GM18502 (cell line): ENCODE measurements around the gene POSTN.

ENCODE experiments used
- ATAC-seq: cut with Tn5 transposase; IDR thresholded peaks from one replicate; pipeline ENCODE4 v1.9.1; 2021; ENCODE audit warnings: mild to moderate bottlenecking; ENCODE audit not compliant: unreplicated experiment, poor library complexity

Gene POSTN

GRCh38 chr13:37598597-37598996 lies at the start of gene POSTN:
TSS of gene POSTN (minus strand) at chr13:37598768. CDS start at chr13:37598726, 42 bp downstream.
- ATAC-seq, result no peak

DNA sequence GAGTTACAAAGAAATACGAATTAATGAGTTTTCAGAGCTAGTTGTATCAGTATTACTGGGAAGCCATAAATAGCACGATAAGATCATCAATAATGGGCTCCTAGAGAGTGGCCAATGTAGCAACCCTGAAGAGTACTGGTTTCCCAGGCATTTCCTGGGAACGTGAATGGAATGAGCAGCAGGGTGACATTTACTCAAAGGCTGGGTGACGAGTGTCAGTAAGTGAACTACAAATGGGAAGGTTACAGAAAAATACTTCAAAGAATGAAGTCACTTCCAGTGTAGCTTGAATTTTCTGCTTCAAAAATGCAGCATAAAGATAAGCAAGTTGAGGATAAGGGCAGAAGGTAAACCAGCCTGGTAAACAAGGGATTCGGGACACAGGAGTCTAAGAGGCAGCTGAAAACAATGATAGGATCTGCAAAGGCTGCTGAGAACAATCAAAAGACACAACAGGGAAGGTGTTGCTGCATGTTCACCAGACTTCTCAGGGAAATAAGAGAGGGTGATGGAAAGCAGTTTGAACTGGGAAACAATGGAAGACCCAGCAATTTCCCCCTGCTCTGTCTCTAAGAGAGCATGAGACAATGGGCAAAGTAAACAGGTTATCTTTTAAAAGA lies 48.6 kb upstream of the POSTN start:
- ATAC-seq, result no peak

- no peak for ATAC-seq
Measured at GRCh38 chr13:37646531-37646930, 48.0 kb upstream of the POSTN start.

DNA sequence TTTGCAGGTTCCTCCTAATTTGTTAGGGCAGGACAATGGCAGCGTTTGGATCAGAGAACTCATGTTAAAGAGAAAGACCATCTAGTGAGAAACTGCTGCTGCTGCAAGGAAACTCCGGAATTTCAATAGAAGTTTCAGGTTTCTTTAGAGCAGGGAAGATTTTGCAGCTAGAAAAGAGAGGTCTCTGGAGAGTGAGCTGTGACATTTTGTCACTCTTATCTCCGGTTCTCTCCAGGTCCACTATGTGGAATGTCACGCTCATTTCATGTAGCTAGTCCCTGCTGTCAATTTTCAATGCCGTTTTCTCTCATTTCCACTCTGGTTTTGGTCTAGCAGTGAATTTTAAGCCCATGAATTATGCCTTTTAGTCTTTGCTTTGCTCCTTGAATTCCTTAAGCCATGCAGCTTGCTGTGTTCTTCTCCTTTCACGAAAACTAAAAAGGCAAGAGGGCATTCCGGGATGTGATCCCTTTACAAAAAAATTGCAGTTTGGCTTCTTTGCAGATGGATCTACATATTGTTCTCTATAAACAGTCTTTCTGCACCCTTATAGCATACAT lies 46.7 kb upstream of the POSTN start:
- no peak for ATAC-seq

DNA sequence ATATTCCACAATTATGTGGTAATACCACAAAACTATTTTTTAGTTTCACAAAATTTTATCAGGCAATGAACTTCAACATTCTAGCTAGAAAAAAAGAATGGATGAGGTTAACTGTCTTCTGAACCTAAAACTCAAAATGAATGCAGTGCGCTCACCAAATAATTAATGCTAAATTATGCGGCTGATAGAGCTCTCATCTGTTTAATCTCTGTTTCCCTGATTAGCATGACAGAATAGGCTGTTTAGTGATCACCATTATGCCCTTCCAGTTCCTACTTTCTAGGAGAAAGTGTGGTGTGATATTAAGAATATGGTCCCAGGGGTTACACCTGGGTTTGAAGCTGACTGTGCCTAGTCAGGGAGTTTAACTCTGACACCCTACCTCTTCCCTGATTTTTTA lies 42.8 kb upstream of the POSTN start:
- no peak for ATAC-seq

- ATAC-seq, result no peak
Measured at GRCh38 chr13:37640499-37640898, 41.9 kb upstream of the POSTN start.

DNA sequence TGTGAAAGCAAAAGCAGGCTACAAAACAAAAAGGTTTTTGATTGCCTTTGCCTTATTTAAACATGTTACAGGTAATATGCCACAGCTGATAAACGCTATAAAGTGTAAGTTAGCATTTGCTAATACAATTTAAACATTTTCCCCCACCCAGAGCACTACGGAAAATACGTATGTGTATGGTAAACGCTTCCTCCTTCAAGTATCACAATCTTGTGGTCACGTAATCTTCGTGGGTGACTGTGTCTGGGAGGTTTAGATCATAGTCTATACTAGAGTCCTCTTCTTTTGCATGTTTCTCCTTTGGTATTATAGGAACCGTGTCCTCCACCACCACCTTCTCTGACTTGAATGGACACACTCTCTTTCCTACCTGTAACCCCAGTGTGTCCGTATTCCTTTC lies 38.1 kb upstream of the POSTN start:
- no peak for ATAC-seq

DNA sequence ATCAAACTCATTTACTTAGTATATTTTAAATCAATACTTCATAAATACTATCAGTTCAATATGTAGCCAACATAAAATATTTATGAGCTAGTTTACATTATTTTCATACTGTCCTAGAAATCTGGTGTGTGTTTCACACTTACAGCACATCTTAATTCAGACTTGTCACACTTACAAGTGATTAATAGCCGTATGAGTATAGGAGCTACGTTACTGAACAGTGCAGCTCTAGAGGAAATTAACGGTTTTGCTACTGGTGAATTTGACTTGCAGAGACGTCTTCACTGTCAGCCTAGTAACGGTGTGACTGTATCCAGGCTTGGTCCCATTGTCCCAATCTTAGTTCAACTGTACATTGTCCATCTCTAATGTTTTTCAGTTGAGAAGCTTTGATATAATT lies 33.7 kb upstream of the POSTN start:
- no peak for ATAC-seq

GRCh38 chr13:37627428-37627827 lies 28.9 kb upstream of the POSTN start:
- no peak for ATAC-seq

DNA sequence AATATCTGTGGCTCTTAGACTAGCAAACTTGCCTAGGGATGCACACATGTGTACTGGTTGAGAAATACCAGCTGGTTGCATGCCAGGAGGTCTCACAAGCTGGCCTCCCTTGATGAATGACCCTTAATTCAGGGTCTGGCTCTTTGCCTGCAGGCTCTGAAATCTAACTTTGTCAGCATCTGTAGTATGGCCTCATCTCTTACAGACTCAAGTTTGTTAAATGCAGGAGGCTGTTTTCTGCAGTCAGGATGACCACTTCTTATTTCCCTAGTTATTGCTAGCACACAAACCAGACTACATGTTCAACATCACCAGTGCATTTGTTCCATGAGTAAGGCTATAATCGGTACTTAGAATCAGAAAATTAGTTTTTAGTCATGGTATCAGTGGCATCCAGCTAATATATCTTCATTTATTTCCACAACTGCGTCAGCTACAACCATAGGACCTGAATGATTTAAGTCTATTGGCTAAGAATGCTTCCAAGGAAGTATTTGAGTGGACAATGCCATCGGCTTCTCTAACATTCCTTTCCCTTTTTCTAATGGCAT lies 23.3 kb upstream of the POSTN start:
- ATAC-seq, result no peak

DNA sequence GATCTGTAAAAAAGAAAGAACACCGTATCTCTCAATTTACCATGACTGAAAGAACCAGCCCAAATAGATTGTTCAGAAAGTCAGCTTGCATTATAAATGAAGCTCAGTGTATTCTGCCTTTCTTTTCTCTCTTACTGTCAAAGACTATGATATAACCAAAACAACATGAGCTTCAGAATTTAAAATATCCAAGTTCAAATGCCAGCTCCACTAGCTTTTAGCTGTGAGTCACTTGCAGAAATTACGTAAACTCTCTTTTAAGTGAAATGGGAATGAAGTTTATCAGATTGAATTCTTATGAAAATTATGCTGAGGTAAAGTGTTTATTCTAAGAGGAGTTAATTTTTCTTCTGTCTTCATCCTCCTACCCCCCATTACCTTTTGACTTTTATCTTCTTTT lies 20.0 kb upstream of the POSTN start:
- no peak for ATAC-seq

DNA sequence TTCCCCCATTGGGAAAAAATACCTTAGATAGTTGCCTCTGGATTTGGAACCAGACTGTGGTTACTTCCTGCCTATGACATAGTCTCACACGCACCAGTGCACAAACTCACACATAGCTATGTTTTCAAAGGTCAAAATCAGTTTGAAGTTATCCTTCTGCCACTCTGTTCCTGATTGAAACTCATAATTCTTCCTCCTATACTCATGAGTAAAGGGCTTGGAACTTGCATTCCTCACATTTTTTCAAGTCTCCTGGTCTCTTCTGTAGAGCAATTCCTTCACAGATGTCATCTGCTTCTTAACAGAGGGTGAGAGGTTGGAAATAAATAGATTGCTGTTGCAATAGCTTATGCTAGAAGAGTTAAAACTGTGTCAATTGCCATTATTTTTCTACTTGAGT lies 18.6 kb upstream of the POSTN start:
- no peak for ATAC-seq

- ATAC-seq, result no peak
Measured at GRCh38 chr13:37616131-37616530, 17.6 kb upstream of the POSTN start.

GRCh38 chr13:37615276-37615675 lies 16.7 kb upstream of the POSTN start:
- ATAC-seq, result no peak

DNA sequence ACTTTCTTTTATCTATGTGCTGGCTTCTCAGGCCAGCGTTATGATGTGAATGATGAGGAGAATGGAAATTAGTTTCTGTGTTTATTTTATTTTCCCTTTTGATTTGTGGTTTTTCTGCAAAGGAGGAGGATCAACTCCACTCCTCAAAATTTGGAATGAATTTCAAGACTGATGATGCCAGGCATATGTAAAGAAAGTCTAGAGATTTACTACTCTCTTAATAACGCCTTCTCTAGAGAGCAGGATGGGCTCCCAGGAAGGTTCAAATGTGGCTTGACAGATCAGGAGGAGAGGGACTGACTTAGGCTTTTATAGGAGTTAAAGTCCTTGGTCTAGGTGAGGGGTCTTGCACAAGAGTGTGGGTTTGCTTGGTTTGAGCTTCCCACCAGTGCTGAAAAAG lies 15.1 kb upstream of the POSTN start:
- no peak for ATAC-seq

GRCh38 chr13:37613236-37613635 lies 14.7 kb upstream of the POSTN start:
- no peak for ATAC-seq

- no peak for ATAC-seq
Measured at GRCh38 chr13:37608750-37609339, 10.3 kb upstream of the POSTN start.

GRCh38 chr13:37602733-37603381 lies 4.3 kb upstream of the POSTN start:
- ATAC-seq, result no peak

- ATAC-seq, result no peak
Measured at GRCh38 chr13:37601648-37602440, 3.3 kb upstream of the POSTN start.

GRCh38 chr13:37599519-37599918 lies 951 bp upstream of the POSTN start:
- no peak for ATAC-seq
